Inflammatory macrophage treated with lipopolysaccharide for 4 hours (primary cell): ENCODE data around the gene AP4S1.
"Not testable (repeated sequence)": the region's sequence is repeated elsewhere in the genome, so short reads cannot be mapped to it uniquely, and the experiment has no call there.

Experiments
- DNase-seq: peaks from one replicate; pipeline ENCODE4 v3.0.0-alpha.2; 2020

AP4S1 gene

GRCh38 chr14:31009836-31010574, 15.4 kb upstream of the AP4S1 start:
- no peak for DNase-seq

DNA sequence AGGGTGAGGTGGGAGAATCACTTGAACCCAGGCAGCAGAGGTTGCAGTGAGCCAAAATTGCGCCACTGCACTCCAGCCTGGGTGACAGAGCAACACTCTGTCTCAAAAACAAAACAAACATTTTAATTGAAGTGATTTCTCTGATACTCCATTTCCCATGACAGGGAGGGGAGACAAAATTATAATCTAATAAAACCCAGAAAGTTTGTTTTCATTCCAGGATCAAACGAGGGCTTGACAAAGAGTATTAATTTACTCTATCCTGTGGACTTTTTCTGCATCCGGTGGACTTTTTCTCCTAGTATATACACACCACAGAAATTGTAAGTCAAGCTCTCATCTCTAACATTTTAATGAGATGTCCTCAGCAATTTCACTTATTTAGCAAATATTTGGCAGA, 14.5 kb upstream of the AP4S1 start:
- DNase-seq: no peak

GRCh38 chr14:31013841-31014240, 11.6 kb upstream of the AP4S1 start:
- DNase-seq: no peak

GRCh38 chr14:31018057-31018645, 7.3 kb upstream of the AP4S1 start:
- no peak for DNase-seq

DNA sequence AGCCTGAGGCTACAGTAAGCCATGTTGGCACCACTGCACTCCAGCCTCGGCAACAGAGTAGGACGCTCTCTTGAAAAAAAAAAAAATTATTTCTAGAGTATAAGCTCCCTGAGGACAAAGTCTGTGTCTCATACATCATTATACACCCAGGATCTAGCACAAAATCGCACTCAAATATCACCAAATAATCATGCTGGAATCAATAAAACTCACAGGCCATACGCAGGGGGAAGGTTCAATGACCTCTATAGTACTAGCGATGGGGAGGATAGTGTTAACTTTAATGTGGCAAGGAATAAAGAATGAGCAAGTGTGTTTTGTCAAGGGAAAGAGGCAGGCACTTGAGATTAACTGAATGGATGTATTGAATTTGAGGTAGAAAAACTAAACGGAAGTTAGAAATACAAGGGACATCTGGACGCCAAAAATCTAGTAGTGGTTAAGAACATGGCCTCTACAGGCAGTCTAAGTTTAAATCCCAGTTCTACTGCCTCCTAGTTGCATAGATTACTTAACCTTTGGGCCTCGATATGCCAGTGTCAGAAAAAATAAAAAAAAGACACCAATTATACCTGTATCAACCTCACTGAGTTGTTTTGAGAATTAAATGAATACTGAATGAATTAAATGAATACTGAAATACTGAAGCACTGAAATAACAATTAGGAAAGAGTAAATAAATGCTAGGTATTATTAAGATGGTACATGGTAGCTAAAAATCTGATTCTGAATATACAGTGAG, 4.4 kb upstream of the AP4S1 start:
- DNase-seq: no peak

- no peak for DNase-seq
Measured at GRCh38 chr14:31021576-31021949, 3.9 kb upstream of the AP4S1 start.

DNA sequence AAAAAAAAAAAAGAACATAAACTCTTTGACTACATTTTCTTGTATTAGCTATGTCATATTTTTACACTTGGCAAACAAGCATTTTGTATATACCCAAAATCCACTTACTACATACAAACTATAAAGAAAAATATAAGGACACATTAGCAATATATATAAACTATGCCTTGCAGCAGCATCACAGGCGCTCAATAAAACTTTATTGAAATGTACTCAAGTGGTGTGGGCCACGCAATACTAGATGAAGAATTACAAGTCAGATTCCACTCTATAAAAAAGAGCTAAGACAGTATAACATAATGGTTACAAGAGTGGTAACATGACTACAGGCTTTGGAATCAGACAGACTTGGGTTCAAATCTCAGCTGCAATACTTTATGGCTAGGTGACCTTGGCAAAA, 3.1 kb upstream of the AP4S1 start:
- DNase-seq: no peak

GRCh38 chr14:31024010-31024480, 1.4 kb upstream of the AP4S1 start:
- peak; percentile 15 for DNase-seq

- no peak for DNase-seq
Measured at GRCh38 chr14:31024577-31025366, 677 bp upstream of the AP4S1 start.

DNA sequence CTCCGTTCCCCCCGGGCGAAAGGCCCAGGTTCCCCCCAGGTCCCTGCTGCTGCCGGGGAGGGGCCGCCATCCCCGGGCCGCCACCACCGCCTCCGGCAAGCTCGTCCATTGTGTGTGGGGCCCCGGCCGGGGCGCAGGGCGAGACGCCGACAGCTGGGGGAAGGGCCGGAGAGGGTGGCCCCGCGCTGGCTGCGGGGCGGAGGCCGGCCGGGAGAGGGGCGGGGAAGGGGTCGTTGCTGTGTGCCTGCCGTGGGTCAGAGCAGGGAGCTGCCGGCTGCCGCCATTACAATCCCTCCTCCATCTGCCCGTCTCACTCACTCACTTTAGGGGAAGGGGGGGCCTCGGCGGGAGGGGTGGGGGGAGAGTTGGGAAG, 614 bp downstream of the AP4S1 start, which contains the start of gene STRN3:
Gene STRN3, minus strand, starts transcription at position 303 of the 373 bp plus-strand sequence. Its CDS starts 194 bp downstream, at position 109.
- no peak for DNase-seq

DNA sequence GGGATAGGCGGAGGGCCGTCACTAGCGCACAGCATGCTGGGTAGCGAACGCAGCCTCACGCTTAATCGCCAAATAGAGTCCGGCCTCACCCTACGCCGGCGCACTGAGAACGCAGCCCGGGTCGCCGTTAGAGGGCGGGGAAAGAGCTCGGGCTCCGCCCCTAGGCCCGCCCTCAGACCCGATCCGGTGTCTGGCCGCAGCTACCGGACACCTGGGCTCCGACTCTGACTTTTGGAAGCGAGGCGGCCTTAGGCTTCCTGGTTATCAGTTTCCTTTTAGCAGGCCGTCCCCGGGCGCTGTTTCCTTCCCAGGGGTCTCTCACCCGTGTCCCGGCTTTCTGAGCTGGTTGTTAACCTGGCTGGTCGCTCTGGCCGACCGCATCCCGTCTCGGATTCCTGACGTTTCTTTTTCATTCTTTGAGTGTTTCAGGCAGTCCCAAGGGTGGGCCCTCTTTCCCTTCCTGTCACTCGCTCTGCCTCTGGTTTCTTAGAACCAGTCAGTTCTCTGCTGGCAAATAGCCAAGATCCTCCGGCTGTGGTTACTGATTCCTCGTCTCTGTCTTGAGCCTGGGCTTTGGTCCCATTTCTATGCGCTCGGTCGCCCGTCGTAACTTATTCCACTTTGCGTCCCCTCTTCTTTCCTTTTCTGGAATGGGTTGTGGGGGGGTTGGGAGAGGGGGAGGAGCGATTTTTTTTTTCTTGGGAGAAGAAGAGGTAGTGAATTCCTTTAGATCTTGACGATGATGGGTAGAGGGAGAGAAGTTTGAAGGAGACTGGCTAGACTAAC, 1.2 kb downstream of the AP4S1 start:
- peak; percentile 96 for DNase-seq

DNA sequence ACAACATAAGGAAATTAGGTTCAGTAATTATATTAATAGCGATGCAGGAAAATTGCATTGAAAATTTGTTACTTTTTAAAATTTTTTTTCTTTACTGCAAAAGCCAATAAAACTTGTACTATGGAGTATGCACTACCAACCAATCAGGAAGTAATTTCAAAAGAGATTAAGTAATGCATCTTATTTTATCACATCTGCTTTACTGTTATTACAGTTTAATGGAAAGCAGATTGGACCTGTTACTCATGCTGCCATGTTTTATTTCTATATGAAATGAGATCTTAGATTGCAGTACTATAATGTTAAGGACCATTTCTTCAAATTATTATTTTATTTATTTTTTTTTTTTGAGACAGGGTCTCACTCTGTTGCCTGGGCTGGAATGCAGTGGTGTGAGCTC, 2.4 kb downstream of the AP4S1 start:
- peak; percentile 47 for DNase-seq

GRCh38 chr14:31029016-31029970, 3.8 kb downstream of the AP4S1 start:
- DNase-seq: no peak

- no peak for DNase-seq
Measured at GRCh38 chr14:31030469-31030868, 5.0 kb downstream of the AP4S1 start.

DNA sequence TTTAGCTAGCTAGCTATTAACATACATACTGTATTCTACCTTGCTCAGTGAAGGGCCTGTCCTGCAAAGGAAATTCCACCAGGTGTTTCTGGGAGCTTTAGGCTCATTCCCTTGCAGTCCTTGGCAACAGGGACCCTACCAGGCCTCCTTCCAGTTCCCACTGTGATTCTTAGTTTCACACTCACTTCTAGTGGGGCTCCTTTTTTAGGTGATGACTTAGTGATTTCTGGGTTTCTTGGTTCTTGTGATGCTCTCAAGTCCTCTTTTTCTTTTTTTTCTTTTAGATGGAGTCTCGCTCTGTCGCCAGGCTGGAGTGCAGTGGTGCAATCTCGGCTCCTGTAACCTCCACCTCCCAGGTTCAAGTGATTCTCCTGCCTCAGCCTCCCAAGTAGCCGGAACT, 11.1 kb downstream of the AP4S1 start:
- no peak for DNase-seq

GRCh38 chr14:31037709-31038221, 12.3 kb downstream of the AP4S1 start:
- DNase-seq: peak; percentile 43

DNA sequence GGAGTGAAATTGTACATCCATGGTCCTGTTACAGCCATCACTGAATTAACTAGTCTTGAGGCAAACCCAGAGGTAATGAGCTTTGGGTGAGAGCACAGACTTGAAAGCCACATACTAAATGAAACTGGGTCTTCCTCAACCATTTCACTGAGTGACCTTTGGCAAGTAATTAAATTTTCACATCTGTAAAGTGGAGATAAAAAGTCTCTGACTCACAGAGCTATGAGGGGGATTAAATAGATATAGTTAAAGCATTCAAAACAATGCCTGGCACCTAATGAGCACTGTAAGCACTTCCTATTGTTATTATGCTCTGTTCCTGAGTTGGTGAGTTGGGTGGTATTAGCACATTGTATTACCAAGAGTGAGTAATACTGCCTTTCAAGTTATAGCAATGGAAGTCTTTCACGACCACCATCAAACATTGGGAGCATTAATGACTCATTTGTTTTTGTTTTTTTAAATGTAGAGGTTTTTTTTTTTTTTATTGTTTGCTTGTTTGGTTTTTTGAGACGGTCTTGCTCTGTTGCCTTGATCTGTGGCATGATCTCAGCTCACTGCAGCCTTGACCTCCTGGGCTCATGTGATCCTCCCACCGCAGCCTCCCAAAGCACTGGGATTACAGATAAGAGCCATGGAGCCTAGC, 13.2 kb downstream of the AP4S1 start:
- DNase-seq: peak; percentile 37

DNA sequence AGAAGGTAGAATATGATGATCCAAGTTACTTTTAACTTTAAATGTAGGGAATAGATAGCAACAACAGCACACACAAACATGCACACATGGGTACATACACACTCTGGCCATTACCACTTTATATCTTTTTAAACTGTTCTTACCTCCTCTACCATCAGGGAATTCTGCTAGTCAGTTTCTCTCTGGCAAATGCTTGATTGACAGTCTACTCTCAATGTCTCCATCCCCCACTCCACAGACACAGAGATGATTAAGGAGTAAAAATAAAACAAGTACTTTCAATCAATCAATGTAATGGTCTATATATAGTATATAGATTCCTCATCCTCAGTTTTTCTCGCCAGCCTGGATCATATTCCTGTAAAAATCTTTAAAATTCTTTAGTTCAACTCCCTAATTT, 16.9 kb downstream of the AP4S1 start:
- DNase-seq: no peak

DNA sequence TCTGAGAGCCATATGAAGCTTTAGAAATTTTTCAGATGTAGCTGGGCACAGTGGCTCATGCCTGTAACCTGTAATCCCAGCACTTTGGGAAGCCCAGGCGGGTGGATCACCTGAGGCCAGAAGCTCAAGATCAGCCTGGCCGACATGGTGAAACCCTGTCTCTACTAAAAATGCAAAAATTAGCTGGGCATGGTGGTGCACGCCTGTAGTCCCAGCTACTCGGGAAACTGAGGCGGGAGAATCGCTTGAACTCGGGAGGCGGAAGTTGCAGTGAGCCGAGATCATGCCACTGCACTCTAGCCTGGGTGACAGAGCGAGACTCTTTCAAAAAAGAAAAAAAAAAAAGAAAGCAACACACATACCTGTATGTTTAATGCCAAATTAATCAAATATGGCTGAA, 17.4 kb downstream of the AP4S1 start:
- DNase-seq: not testable (repeated sequence)

DNA sequence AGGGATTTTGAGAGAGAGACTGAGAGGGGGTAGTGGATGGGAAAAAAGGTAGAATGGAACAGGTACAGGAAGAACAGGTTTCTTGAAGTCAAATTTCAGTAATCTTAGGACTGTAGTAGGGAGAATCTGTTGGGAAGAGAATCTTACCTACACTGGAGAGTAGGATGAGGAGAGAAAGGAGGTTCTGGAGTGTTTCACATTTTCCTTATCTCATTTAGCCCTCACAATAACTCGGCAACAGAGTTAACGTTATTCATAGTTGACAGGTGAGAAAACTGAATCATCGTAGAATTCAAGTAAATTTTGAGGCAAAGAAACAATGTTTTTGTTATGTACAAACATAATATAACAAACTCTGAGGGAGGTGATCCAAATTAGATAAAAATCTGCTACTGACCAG, 17.9 kb downstream of the AP4S1 start:
- no peak for DNase-seq
